ENCODE data around the gene FBN1.
A peak's percentile ranks its signal among the peaks of the same experiment; 100 is the strongest.

FBN1 gene

DNA sequence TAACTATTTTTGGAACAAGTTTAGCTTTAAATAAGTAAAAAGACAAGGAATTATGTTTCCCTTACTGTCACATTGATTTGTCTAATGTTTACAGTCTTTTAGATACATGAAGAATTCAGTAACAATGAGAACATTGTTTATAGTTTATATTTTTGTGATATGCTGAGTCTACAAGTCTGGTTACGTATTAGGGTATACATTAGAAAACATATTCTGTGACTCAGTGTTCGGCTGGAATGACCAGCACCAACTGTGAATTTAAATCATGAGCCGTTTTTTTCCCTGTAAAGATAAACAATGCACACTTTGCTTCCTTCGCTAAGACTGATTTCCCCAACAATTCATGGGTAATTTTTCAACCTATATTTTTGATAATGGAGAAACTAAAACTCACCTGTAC, 182.8 kb downstream of the FBN1 start:
- DNase-seq, result no peak

DNA sequence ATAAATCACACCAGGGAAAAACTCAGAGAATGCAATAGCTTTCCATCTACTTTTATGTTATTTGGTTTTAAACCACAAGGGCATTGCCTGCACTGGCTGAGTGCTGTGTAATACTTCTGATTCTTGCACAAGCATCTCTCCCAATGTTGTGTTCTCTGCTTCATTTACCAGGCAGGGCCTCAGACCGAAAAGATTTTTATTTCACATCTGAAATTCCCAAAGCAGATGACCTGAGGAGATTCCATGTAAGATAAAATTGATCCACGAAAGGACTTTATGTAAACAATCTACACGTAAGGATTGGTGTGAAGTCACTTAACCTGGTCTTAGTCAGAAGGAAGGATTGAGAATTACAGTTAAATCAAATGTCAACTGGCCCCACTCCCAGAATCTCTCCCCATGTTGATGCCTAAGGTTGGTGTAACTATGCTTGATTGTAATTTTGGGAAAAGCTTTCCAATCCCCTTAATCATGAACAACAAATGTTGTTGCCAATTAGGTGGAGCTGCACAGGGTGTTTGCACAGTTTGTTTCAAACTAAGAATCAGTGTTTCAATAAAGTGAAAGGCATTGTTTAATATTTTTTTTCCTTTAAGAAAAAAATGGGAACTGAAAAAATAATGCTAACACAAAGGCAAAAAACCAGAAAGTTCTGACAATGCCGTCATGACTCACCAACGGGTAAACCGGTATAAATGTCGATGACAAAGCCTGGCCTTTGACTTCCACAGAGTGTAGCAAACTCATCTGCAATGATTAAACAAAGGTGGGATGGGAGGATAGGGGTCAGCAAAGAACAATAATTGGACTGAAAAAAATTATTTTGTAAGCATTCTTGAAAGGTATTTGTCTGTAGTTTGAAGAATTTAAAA, 185.7 kb downstream of the FBN1 start:
- DNase-seq, result no peak

DNA sequence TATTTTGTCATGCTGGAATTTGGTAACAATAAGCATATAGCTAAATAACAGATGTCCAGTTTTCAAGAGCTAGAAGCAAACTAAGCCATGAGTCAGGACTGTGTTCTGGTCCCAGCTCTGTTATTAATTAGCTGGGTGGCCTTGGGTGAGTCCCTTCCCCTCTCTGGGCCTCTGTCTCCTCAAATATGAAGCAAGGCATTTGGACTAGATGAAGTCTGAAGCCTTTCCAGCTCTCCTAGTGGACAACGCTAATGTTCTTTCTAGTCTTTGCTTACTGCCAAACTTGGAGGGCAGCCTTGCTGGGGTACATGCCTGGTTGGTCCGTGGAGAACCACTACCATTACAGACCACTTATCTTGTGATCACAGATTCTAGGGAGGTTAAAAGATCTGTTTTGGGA, 186.6 kb downstream of the FBN1 start:
- no peak for DNase-seq

DNA sequence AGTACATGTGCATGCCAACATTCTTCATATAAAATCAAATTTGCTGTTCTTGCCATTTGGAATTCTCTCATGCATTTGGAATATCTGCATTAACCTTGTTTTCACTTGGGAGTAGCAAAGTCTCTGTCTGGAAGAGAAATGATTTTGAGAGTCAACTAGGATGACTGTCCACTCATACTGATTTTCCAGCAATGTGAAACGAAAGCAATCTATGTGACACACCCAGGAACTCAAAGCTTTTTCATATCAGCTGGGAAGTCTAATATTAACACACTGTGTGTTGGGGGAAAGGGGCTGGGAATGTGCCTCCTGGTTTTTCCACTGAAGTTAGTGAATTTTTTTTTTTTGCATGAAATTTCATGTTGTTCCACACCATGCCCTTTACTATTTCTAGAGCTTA, 189.4 kb downstream of the FBN1 start:
- no peak for DNase-seq

DNA sequence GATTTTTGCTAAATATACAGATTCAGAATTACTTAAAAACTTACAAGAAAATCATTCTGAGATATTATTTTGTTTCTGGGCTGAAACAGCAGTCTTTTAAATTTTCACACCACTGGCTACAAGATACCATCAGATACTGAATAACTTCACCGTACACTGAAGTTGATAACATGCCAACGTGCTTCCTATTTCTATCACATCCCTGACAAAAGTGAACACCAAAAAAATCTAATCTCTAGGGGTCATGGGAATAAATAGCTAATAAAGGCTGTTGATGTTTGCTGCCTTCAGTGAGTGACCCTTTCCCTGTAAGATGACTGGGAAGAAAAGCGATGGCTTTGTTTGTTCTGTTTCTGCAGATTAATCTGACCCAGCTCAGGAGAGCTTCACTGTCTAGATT, 193.8 kb downstream of the FBN1 start:
- no peak for DNase-seq

DNA sequence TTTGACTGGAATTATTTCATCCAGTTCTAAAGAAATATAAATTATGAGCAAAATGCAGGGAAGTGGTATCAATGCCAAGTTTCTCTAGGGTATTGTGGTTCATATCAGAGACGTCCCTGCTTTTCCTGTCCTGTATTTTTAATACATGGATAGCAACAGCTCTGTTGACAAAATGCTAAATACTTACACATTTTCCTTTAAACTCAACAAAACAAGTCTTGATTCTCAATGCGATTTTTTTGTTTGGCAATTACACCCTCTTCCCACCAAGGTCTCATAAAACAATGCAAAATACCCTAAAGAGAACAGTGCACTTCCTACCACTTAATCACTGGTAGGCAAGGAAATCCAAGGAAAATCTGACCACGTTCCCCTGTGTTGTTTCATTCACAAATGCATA, 194.3 kb downstream of the FBN1 start:
- DNase-seq, result no peak

DNA sequence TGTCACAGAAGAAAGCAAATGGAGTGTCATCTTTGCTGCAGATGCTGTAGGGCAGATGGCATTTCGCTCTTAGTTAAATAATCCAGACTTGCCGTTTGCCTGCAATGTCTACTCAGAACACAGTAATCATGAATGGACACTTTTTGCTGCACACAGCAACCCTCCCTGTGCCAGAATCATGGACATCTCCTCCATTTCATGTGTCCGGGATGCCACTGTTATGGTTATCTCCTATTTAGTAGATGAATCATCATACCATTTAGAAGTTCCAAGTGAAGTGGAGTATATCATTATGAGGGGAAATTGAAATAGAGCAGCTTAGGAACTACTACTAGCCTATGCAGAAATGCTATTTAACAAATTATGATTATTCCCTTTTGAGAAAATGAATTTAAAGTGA, 195.8 kb downstream of the FBN1 start:
- DNase-seq, result no peak

DNA sequence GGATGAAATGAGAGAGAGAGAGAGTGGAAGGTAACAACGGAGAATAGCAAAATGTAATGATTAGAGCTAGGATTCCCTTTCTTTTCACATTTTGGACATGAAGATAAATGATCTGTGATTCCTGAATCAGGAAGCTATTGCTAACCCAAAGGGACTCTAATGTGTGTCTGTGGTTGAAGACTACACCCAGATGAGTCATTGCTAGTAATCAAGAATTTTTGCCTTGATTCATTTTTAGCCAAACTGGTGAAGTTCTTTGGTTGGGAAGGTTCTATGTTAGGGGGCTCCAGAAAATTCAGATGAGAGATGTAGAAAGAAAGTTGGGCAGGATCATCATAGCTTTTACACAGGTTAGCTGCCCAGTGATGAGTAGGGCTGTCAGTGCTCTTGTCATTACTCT, 197.9 kb downstream of the FBN1 start:
- no peak for DNase-seq

DNA sequence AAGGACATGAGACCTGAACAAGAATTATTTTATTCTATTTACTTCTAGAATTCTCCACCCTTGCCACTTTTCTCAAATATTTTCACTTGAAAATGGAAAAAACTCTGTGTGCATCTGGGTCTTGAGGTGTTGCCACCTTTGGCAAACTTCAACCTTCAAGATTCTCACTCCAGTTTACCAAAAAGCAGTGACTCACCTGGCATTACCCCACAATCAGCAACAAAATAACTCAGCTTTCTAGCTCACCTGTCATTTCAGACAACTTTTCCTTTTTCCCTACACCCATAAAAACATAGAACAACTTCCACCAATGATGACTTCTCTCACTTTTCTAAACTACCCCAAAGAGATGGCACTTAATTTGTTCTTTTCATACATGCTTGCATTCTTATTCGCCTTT, 198.5 kb downstream of the FBN1 start:
- no peak for DNase-seq

DNA sequence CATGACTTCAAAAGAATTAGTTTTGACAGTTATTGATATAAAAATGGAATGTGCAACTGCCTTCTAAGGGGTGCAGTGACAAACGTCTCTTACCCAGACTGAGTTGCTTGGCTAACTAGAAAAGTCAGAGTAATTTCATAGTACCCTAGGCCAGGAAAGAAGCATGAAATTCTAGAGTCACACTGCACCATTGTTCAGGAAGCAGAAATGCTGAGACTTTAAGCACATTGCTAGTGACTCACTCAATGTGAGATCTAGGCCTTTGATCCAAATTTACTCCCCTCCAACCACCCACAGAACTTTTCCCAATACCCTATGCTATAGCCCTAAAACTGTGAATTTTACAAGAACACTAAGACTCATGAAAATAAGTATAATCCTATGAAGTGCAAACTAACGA, 203.5 kb downstream of the FBN1 start:
- DNase-seq, result no peak

DNA sequence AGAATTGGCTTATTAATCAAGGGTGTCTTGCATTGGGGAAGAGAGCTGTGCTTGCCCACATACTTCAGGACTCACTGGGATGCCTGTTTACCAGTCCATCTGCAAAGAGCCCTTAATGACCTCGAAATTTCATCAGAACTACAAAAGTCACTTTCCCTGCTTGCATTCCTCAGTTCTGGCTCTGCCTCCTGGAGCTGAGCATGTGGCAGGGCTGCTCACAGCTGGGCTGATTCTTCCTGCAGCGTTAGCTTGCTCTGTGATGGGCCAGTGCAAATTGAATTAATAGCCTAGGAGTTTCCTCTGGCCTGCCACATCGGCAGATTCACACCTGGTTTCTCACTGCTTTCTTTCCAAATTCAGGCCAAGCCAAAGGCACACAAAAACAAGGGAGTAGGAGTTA, 205.4 kb downstream of the FBN1 start:
- no peak for DNase-seq

DNA sequence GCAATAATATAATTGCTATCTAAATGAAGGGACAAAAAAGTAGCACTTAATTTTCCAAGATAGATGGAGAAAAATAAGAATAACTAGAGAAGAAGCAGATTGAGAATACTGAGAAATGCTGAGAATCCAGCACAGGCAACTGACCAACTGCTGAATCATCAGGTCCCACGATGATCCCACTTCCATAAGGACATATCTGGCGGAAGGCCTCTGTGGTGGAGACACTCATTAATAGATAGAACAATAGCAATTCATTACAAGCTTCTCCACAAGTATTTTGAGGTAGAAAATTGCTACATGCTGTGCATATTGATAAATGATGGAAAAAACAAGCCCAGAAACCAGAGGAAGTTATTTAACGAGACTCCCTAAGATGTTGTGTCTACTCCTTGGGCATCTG, 208.3 kb downstream of the FBN1 start:
- no peak for DNase-seq

DNA sequence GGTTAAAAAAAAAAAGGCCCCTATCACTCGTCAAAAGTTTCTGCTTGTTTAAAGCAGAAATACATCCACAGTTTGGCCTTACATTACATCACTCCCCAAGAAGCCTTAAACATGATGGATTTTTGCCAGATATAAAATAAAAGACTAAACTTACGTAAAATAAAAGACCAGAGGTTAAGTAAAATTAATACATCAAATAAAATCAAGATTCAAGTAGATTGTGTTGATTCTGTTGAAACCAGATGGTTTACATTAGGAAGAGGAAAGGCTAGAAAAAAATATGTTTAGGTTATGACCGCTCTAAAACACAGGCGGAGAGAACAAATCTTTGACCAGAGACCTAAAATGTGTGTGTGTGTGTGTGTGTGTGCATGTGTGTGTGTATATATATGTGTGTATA, 210.2 kb downstream of the FBN1 start:
- no peak for DNase-seq

DNA sequence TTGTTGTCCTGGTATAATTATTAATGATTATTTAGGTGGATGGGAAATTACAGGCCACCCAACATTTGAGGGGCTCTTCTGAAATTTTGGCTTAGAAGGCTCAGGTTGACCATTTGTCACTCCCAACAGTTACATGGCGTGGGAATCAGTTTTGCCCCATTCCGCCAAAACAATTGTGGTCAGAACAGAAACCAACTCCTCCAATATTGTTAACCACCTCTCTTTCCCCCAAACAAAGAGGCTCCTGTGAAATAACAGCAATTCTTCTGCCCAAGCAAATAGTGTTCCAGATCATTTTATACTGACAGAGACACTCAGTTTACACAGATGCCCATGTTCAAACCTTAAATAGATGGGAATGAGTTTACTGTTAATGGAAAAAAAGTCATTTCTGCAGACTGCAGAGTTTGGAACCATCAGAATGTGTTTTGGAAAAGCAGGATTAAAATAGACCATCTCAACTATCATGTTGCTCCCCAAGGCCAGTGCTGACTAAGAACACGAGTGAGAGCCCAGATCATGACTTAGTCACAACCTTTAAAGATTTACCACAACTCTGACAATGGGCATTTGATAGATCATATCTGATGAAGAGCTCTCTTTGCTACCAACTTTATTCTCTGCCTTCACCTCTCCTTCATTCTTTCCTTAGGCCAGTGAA, 212.2 kb downstream of the FBN1 start:
- peak; percentile 39 for DNase-seq

DNA sequence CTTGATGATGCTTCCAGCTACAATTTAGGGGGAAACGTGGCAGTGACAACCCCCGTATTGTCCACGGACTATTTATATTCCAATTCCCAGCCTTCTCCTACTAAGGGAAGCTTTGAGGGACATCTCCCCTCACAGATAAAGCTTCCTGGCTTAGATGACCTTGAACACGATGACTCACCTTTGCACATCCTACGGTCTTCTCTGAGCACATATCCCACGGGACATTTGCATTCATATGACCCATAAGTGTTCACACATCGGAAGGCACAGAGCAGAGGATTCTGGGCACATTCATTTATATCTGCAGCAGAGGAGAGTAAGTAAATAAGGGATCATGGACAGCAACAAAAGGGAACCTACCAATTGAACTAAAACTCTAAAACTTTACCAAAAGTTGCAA, 212.8 kb downstream of the FBN1 start:
- no peak for DNase-seq

DNA sequence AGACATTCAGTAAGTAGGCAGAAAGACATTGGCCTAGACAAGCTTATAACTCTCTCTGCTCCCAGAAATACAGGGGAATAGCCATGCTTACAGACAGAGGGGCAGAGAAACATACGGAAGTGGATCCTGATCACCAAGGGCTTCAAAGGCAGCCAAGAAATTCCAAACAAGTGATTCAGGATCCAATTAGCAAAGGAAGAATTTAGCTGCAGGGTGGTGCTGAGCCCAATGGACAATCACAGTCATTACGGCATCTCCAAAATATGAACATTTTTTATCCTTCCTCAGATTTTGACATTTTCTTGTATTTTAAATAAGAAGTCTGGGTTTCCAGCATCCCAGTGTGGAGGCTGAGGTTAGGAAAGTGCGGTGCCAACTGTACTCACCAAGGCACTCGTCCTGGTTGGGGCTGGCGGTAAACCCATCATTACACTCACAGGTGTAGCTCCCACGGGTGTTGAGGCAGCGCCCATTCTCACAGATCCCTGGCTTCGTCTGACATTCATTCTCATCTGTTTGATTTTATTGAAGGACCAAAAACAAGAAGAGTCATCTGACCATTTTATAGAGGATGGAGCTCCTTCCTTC, 217.5 kb downstream of the FBN1 start:
- DNase-seq, result no peak

DNA sequence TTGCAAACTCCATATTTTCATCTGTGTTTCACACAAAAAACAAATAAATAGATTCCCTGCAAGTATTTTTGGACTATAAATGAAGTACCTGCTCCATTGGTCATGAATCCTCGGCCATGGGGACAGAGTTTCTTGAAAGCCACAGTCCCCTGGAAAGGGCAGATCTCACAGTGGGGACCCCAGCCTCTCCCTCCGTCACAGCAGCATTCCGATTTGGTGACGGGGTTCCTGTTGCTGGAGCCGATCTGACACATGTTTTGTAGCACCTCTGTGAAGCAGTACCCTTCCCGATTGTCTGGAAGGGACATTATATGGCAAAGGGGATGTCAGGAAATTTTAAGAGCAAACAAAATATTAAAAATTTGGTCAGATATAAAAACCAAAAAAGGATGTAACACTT, 218.0 kb downstream of the FBN1 start:
- no peak for DNase-seq

DNA sequence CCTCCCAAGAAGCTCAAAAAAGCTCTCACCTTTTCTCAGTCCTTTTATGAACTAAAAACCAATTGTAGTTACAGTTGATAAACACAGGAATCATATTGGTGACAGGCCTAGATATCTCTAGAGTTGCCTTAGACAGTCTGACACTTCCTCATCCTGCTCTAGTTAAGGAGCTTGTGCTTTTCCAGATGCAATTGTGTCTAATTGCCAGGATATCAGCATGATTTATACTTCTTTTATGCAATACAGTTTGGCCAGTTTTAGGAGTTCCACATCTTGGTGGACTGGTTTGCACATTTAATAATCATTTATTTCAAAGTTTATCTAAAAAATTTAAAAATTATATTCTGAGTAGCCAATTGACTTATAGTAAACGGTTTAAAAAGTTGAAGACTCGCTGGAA, 218.6 kb downstream of the FBN1 start:
- no peak for DNase-seq

DNA sequence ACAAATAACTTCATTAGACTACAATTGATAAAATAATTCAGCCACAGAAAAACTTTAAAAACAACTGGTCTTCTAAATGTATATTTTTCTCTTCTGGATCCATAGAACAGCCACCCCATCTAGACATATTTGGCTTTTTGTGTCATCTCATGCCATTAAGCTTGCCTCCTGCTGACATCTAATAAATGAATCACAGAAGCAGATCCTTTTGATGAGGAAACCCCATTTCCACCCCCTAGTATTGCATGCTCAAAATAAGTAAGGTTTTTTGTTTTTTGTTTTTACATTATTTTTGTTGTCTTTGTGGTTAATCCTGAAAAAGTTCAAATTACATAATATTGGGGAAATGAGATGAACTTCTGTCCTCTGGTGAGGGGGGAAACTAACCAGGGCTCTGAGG, 219.5 kb downstream of the FBN1 start:
- DNase-seq, result no peak

DNA sequence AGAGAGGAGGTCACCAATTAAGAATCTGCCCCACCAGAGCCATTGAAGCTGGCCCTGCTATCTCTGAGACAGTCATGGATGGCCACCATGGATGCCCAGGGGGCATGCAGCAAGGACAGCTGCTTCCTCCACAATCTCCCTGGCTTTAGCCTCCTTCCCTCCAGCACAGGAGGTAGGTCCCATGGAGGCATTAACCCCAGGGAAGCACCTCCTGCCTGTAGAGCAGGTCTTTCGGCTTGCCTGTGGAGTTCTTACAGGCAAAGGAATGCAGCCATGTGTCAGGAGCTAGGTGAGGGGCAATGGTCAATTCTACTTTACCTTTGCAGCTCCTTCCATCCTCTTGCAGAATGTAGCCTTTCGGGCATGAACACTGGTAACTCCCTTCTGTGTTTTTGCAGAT, 220.5 kb downstream of the FBN1 start:
- DNase-seq, result no peak

DNA sequence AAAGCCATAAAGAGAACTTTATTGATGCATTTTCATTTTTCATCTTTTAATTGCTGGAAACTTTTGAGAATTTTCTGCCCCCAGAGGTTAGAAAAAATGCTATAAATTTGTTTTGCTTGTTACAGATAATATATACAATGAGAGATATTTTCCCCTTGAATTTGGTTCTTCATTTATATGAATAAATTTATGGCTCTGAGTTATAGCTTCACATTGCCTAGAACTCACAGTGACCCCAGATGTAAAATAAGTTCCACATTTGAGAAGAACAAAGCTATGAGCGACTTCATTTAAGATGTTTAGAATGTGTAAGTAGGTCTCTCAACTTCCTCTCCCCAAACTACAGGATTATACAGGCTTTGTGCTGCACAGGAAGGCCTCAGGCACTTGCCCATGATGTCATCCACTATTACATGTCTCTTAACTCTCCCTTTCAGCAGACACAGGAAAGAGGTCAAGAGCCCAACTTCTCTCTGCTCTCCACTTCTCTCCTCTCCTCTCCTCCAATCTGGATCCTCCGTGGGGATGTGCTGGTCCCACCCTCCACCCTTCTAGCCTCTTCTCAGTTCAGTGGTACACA, 221.5 kb downstream of the FBN1 start:
- no peak for DNase-seq

DNA sequence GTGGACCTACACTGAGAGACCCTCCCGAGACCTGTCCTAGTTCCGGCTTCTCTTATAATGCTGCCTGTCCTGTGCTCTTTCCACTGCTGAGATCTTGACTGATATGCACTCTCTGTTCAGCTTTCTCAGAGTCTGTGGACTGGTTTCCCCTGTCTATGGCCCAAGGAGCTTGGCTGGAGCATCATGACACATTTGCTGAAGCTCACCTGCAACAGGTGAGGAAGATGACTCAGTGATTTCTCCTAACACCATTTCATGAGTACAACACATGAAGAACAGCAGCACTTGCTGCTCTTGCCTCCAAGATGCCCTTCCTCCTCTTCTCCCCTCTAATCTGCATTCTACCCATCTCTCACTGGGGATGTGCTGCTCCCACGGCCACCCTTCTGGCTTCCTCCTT, 222.2 kb downstream of the FBN1 start:
- DNase-seq, result no peak

DNA sequence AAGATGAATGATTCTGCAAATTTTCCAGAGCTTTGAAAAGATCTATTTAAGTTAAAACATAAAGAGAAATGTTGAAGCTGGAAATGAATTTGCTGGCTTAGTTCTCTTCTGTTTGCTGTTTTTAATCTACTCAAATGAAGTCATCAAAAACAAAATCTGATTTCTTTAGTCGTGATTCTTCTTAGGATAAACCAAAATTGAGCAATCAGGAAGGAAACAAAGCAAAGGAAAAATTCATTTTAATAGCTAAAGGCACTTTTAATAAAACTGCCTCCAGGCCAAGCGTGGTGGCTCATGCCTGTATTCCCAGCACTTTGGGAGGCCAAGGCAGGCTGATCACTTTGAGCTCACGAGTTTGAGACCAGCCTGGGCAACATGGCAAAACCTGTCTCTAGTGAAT, 223.1 kb downstream of the FBN1 start:
- DNase-seq, result no peak

DNA sequence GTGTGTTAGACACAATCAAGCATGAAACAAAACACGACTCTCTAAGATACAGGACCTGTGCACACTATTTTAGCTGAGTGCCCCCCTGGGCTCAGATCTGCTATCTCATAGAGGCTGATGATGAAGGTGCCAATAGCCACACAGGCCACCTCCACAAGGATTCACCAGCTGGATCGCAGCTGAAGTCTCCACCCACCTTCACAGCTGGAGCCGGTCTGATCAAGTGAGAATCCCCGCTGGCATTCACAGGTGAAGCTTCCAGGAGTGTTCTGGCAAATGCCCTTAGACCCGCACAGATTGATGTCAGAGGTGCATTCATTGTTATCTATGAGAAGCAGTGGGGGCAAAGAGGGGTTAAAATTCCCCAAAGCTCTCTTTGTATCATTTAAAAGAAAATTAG, 224.1 kb downstream of the FBN1 start:
- no peak for DNase-seq
